ENCODE measurements around the gene CDH26.

CDH26 gene

DNA sequence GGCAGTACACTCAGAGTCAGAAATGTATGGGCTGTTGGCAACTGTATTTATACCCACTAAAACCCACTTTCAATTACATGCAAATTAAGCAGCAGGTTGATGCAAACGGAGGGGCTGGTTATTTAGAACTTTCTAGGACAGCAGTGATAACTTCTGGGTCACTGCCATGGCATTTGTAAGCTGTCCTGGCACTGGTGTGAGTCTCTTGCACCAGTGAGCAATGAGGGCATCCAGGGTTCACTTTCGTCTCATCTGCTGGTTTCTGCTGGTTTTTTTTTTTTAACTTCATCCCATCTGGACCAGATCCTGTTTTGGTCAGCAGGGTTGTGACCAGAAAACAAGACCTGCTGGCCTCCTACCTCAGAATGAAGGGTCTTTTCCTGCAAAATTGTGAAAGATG, 49.2 kb downstream of the CDH26 start:
- Mint-ChIP-seq H3K9me3 (no peaks in the 10 kb centered on the region), H3K4me1 (peaks cover 32% of the 10 kb centered on the region), H3K36me3 (ENCODE audit: low read depth) (no peaks in the 10 kb centered on the region), H3K4me3 (no peak overlapping the region), H3K27me3 (ENCODE audit: low read depth) (peaks cover 24% of the 10 kb centered on the region), H3K27ac (no peak overlapping the region)
- TF ChIP-seq, protein P1, sequence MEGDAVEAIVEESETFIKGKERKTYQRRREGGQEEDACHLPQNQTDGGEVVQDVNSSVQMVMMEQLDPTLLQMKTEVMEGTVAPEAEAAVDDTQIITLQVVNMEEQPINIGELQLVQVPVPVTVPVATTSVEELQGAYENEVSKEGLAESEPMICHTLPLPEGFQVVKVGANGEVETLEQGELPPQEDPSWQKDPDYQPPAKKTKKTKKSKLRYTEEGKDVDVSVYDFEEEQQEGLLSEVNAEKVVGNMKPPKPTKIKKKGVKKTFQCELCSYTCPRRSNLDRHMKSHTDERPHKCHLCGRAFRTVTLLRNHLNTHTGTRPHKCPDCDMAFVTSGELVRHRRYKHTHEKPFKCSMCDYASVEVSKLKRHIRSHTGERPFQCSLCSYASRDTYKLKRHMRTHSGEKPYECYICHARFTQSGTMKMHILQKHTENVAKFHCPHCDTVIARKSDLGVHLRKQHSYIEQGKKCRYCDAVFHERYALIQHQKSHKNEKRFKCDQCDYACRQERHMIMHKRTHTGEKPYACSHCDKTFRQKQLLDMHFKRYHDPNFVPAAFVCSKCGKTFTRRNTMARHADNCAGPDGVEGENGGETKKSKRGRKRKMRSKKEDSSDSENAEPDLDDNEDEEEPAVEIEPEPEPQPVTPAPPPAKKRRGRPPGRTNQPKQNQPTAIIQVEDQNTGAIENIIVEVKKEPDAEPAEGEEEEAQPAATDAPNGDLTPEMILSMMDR (IDR thresholded peaks at IDR 0.05; ENCODE audit: unreplicated experiment in 3 of 3): no peak

DNA sequence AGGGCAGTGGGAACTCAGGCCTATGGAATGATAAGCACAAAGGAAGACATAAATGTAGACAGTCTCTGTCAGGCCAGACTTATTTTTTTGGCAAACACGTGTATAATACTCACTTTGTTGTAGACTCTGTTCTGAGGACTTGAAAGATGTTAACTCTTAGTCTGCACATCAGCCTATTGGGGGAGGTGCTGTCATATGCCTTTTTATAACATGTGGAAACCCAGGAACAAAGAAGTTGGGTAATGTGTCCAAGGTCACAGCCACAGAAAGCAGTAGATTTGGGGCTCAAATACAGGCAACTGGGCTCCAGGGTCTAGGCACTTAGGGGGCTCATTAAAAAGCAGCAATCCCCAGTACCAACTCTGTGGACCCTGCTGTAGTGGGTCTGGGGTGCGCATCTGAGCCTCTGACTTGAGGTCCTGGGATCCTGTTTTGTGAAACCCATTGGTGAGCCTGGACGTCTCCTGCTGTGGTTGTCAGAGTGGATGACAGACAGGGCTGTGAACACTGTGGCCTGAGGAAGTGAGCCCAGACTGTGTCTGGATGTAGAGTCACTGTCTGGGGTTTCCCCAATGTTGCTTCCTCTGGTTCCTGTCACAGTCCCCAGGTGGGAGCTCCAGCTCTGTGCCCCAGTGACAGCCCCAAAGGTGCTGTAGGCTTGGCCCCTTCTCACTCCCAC, 50.0 kb downstream of the CDH26 start:
- H3K4me1 Mint-ChIP-seq: peaks cover 35% of the 10 kb centered on the region
- peaks cover 24% of the 10 kb centered on the region for H3K27me3 Mint-ChIP-seq (ENCODE audit: low read depth)
- peak overlapping the region in 1 of 3 experiments; percentile 25 for H3K27ac Mint-ChIP-seq
- no peaks in the 10 kb centered on the region for H3K36me3 Mint-ChIP-seq (ENCODE audit: low read depth)
- H3K9me3 Mint-ChIP-seq: no peaks in the 10 kb centered on the region
- TF ChIP-seq, protein P1 (IDR thresholded peaks at IDR 0.05; ENCODE audit: unreplicated experiment in 3 of 3): no peak
- no peak overlapping the region for H3K4me3 Mint-ChIP-seq

DNA sequence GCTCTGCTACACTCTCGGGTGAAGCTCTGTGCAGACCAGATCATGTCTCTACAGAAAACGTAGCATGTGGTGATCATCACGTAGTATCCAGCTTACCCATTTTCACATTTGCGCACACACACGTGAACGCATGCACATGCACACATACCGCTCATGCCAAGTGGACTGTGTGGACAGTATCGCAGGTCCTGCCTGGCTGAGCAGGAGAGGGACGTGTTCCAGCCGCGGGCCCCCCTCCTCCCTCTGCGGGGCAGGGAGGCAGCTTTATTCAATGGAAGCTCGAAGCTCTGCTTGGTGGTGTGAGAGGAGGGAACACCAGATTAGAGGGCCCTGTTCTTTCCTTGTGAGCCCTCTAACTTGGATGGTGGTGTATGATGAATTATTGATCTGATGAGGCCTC, 51.1 kb downstream of the CDH26 start:
- no peaks in the 10 kb centered on the region for H3K9me3 Mint-ChIP-seq
- peaks cover 43% of the 10 kb centered on the region for H3K4me1 Mint-ChIP-seq
- H3K27ac Mint-ChIP-seq: no peak overlapping the region
- H3K27me3 Mint-ChIP-seq (ENCODE audit: low read depth): peaks cover 25% of the 10 kb centered on the region
- H3K4me3 Mint-ChIP-seq: no peak overlapping the region
- no peaks in the 10 kb centered on the region for H3K36me3 Mint-ChIP-seq (ENCODE audit: low read depth)
- TF ChIP-seq, protein P1 (IDR thresholded peaks at IDR 0.05; ENCODE audit: unreplicated experiment in 3 of 3): no peak

DNA sequence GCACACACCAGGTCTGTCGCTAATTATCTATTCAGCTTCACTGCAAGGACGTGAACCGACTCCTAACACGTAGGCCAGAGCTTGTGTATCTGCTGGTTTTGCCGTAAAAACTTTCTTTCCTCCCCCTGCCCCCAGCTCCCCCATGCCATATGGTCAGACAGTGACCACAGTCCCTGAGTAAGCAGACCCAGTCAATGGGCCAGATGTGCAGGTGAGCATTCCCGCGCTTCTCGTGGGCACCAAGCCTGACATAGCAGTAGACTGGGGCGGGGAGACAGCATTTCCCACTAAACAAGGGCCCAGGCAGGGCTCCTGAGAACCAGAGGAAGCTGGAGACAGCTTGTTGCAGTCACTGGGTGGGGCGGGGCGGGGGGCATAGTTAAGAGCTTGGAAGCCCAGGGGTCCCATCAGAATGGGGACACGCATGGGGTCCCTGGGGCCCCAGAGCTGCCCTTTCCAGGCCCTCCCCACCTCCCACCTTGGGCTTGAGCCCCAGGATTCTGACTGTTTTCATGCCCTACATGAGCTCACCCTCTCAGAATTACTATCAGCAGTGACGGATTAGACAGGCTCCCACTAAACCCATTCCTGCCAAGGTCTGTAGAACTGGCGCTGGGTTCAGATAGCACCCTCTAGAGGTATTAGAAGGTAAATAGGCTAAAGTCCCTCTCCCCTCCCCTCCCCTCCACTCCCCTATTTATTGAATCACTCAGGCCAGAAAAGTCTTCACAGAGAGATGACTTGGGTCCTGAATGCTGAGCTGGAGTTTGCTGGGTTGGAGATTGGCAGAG, 51.8 kb downstream of the CDH26 start:
- Mint-ChIP-seq H3K4me1 (peaks cover 47% of the 10 kb centered on the region), H3K4me3 (no peak overlapping the region), H3K9me3 (no peaks in the 10 kb centered on the region), H3K27ac (peak overlapping the region; percentile 32 to 42 (median 41)), H3K27me3 (ENCODE audit: low read depth) (peaks cover 28% of the 10 kb centered on the region), H3K36me3 (ENCODE audit: low read depth) (no peaks in the 10 kb centered on the region)
- TF ChIP-seq, protein P1 (IDR thresholded peaks at IDR 0.05; ENCODE audit: unreplicated experiment in 3 of 3): peak in 1 of 3 experiments; percentile 12

DNA sequence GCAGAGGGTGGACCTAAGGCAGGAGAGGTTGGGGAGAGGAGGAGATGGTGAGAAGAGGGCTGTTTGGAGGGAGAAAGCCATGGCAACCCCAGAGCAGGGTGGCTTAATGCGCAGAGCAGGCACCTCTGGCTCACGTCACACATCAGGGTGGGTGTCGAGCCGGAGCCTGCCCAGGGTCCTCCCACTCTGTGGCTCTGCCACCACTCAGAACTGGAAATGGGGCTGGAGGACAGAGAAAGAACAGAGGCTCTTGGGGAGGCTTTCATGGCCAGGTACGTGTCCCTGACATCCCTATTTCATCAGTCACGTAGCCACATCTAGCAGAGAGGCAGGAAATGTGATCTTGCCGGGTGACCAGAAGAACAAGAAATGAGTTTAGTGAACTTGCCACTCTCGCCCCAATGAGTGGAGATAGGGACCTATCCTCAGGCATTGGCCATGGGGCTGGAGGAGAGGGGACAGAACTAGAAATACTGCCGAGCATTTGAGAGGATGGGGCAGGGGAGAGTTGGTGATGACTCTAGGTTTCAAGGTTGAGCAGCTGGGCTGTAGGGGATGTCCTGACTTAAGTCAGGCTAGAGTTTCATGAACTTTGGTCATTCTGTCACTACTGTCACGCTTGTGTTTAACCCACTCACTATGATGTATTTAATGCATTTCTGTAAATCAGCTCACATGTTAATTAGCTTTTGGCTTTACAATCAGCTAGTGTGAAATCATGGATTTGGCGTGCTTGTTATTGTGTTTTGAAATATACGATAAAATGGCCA, 52.7 kb downstream of the CDH26 start:
- H3K36me3 Mint-ChIP-seq (ENCODE audit: low read depth): no peaks in the 10 kb centered on the region
- no peak overlapping the region for H3K4me3 Mint-ChIP-seq
- peak overlapping the region; percentile 32 to 85 (median 80) for H3K27ac Mint-ChIP-seq
- TF ChIP-seq, protein P1 (IDR thresholded peaks at IDR 0.05; ENCODE audit: unreplicated experiment in 3 of 3): no peak
- H3K9me3 Mint-ChIP-seq: peaks cover 8% of the 10 kb centered on the region
- peaks cover 47% of the 10 kb centered on the region for H3K4me1 Mint-ChIP-seq
- peaks cover 28% of the 10 kb centered on the region for H3K27me3 Mint-ChIP-seq (ENCODE audit: low read depth)

Measured in nephron (organoid).